ENCODE data around the gene NKD1.

Gene NKD1

GRCh38 chr16:50679676-50680555, 131.7 kb downstream of the NKD1 start:
- Histone ChIP-seq H2AFZ (ENCODE audit: low read depth, low read length) (no peak overlapping the region), H3K4me3 (ENCODE audit: low read length) (peak overlapping the region; percentile 81), H4K20me1 (ENCODE audit: insufficient read depth, low read length) (no peaks in the 10 kb centered on the region), H3K4me1 (ENCODE audit: low read length) (peaks cover 45% of the 10 kb centered on the region), H3K27ac (ENCODE audit: low read length) (no peak overlapping the region), H3K36me3 (replicated peaks; ENCODE audit: low read depth, low read length) (peaks cover 10% of the 10 kb centered on the region), H3K79me2 (ENCODE audit: low read length) (no peaks in the 10 kb centered on the region), H3K9me3 (ENCODE audit: insufficient read depth, low read length) (no peaks in the 10 kb centered on the region), H3K27me3 (ENCODE audit: low read depth, low read length) (no peaks in the 10 kb centered on the region), H3K9ac (ENCODE audit: low read length) (peak overlapping the region; percentile 77; the same call in 1 of the 2 replicates), H3K4me2 (ENCODE audit: low read length) (peak overlapping the region; percentile 95)
- TF ChIP-seq CTCF (IDR thresholded peaks at IDR 0.05; ENCODE audit: low read depth, low read length) (no peak), EZH2phosphoT487 (IDR thresholded peaks at IDR 0.05; ENCODE audit: low read depth) (no peak)

GRCh38 chr16:50680556-50680893, 132.3 kb downstream of the NKD1 start:
- H3K9ac ChIP-seq (ENCODE audit: low read length): peak overlapping the region; percentile 77
- H3K27ac ChIP-seq (ENCODE audit: low read length): peak overlapping the region; percentile 62; the same call in 1 of the 2 replicates
- H3K36me3 ChIP-seq (replicated peaks; ENCODE audit: low read depth, low read length): peaks cover 8% of the 10 kb centered on the region
- TF ChIP-seq CTCF (IDR thresholded peaks at IDR 0.05; ENCODE audit: low read depth, low read length) (no peak), EZH2phosphoT487 (IDR thresholded peaks at IDR 0.05; ENCODE audit: low read depth) (no peak)
- H3K9me3 ChIP-seq (ENCODE audit: insufficient read depth, low read length): no peaks in the 10 kb centered on the region
- H3K27me3 ChIP-seq (ENCODE audit: low read depth, low read length): no peaks in the 10 kb centered on the region
- no peaks in the 10 kb centered on the region for H3K79me2 ChIP-seq (ENCODE audit: low read length)
- H4K20me1 ChIP-seq (ENCODE audit: insufficient read depth, low read length): no peaks in the 10 kb centered on the region
- H3K4me1 ChIP-seq (ENCODE audit: low read length): peaks cover 51% of the 10 kb centered on the region
- peak overlapping the region; percentile 95 for H3K4me2 ChIP-seq (ENCODE audit: low read length)
- no peak overlapping the region for H2AFZ ChIP-seq (ENCODE audit: low read depth, low read length)
- peak overlapping the region; percentile 81 for H3K4me3 ChIP-seq (ENCODE audit: low read length)

- peak within 1 kb of the TSS; percentile 62 for H3K27ac ChIP-seq (ENCODE audit: low read length)
- H4K20me1 ChIP-seq (ENCODE audit: insufficient read depth, low read length): no peaks in the 10 kb centered on the region
- H3K4me1 ChIP-seq (ENCODE audit: low read length): peaks cover 53% of the 10 kb centered on the region
- H3K4me2 ChIP-seq (ENCODE audit: low read length): peak within 1 kb of the TSS; percentile 95
- TF ChIP-seq EZH2phosphoT487 (IDR thresholded peaks at IDR 0.05; ENCODE audit: low read depth) (no peak), CTCF (IDR thresholded peaks at IDR 0.05; ENCODE audit: low read depth, low read length) (no peak)
- H3K9ac ChIP-seq (ENCODE audit: low read length): peak within 1 kb of the TSS; percentile 77
- no peaks in the 10 kb centered on the region for H3K9me3 ChIP-seq (ENCODE audit: insufficient read depth, low read length)
- peaks cover 8% of the 10 kb centered on the region for H3K36me3 ChIP-seq (replicated peaks; ENCODE audit: low read depth, low read length)
- H3K4me3 ChIP-seq (ENCODE audit: low read length): peak within 1 kb of the TSS; percentile 81
- no peaks in the 10 kb centered on the region for H3K79me2 ChIP-seq (ENCODE audit: low read length)
- H2AFZ ChIP-seq (ENCODE audit: low read depth, low read length): peak within 1 kb of the TSS; percentile 93
- no peaks in the 10 kb centered on the region for H3K27me3 ChIP-seq (ENCODE audit: low read depth, low read length)
Measured at GRCh38 chr16:50681021-50681885, 133.1 kb downstream of the NKD1 start, which contains the start of gene SNX20. Gene SNX20, minus strand, starts transcription at chr16:50681312. Its CDS starts 3,786 bp downstream, at chr16:50677526.
